GM18951 (cell line): ENCODE measurements around the gene FAF2.
"Not testable (repeated sequence)": the region's sequence is repeated elsewhere in the genome, so short reads cannot be mapped to it uniquely, and the experiment has no call there.

Source experiments
- POLR2A ChIP-seq: IDR thresholded peaks from 4 replicates; pipeline ENCODE4 v1.6.1; 2011; ENCODE audit warnings: mild to moderate bottlenecking; ENCODE audit not compliant: insufficient read length, insufficient read depth; ENCODE audit errors: extremely low read depth
- in situ Hi-C: fragments of 300-500 bp; cut with MboI; formaldehyde crosslinking; loops from one replicate; pipeline ENCODE4 v1.12.0; 2022; ENCODE audit warnings: low sequenced_read_pairs, mixed read lengths, inconsistent platforms; ENCODE audit not compliant: unreplicated experiment

The FAF2 gene

DNA sequence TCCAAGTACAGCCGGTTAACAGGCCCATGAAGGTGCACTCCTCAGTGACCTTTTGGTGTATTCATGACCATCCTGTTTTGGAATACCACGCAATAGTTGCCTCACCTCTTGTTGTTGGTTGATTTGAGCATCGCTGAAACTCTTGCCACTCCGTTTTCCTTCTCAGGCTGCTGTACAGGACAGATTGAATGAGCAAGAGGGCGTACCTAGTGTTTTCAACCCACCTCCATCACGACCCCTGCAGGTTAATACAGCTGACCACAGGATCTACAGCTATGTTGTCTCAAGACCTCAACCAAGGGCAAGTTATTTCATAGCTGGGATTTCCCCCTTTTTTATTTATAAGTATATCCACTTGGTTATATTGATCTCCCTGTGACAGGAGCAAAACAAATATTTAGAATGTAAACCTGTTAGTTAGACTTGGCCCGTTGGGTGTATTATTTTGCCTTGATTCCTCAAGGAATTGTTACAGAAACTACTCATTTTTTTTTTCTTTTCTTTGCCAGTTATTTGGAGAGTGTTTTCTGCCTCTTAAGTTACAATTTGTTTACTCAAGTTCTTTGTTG is 38.1 kb downstream of the FAF2 start:
- in situ Hi-C loops = no loop called here

GRCh38 chr5:176487160-176487559 is 39.0 kb downstream of the FAF2 start:
- in situ Hi-C loops = not testable (repeated sequence)

More for the DNA sequence above, 38.1 kb downstream of the FAF2 start:
- no peak for TF ChIP-seq POLR2A

DNA sequence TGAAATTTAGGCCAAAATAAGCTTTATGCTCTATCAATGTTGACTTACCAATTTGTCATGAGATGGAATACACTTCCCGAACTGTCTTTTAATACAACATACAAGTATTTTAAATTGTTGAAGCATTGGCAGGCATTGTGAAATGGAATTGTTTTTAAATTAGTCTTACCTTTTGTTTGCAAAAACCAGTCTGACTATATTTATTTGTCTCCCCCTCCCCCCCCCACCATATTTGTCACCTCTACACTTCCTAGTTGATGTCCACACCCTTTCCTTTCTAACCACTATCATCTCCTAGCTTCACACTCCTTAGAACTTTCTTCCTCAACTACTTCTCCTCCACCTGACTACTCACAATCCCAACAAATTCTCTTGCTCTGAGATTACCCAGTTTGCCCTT is 40.9 kb downstream of the FAF2 start:
- in situ Hi-C loops = no loop called here
- no peak for TF ChIP-seq POLR2A

GRCh38 chr5:176490301-176490700 is 42.1 kb downstream of the FAF2 start:
- in situ Hi-C loops = no loop called here

GRCh38 chr5:176491101-176491502 is 42.9 kb downstream of the FAF2 start:
- no peak for TF ChIP-seq POLR2A

More at GRCh38 chr5:176490301-176490700, 42.1 kb downstream of the FAF2 start:
- TF ChIP-seq POLR2A = no peak

DNA sequence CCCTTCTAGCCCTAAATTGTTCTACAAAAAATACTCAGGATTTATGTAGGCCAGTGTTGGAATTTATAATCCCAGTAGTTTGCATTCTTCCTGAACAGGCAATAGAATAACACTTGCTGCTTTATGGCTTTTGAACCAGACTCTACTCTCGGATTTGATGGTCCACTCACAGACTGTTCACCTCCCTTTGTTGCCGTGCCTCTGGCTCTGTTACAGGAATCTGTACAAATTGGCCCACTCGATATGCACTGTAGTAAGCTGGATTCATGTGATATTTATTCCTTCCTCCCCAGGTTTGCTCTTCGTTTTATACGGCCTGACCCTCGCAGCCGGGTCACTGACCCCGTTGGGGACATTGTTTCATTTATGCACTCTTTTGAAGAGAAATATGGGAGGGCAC is 43.7 kb downstream of the FAF2 start:
- TF ChIP-seq POLR2A = no peak
- in situ Hi-C loops = no loop called here

More at GRCh38 chr5:176491101-176491502, 42.9 kb downstream of the FAF2 start:
- in situ Hi-C loops = no loop called here

- in situ Hi-C loops = no loop called here
Observed at GRCh38 chr5:176492431-176492830, 44.2 kb downstream of the FAF2 start.

GRCh38 chr5:176497852-176498251 is 49.7 kb downstream of the FAF2 start:
- TF ChIP-seq POLR2A = no peak

More at GRCh38 chr5:176492431-176492830, 44.2 kb downstream of the FAF2 start:
- TF ChIP-seq POLR2A = no peak

GRCh38 chr5:176499273-176499672 is 51.1 kb downstream of the FAF2 start:
- in situ Hi-C loops = no loop called here
- no peak for TF ChIP-seq POLR2A

More at GRCh38 chr5:176497852-176498251, 49.7 kb downstream of the FAF2 start:
- in situ Hi-C loops = no loop called here

DNA sequence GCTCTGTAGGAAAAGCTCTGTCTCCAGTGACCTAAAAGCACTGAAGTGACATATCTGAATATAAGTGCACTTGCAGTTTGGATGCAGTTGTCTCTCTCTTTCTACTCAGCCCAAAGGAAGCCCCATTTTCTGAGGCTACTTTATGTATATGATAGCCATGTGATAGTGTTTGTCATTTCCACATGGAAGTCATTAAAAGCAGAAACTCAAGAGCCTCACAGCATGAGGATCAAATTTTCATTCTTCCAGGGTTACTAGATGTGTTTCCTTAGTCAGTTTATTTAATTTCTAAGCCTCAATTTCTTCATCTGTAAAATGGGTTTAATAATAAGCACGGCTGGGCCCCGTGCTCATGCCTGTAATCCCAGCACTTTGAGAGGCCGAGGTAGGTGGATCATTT is 52.3 kb downstream of the FAF2 start:
- TF ChIP-seq POLR2A = no peak
- in situ Hi-C loops = no loop called here

GRCh38 chr5:176501333-176501732 is 53.1 kb downstream of the FAF2 start:
- in situ Hi-C loops = no loop called here
- no peak for TF ChIP-seq POLR2A

- in situ Hi-C loops = no loop called here
- no peak for TF ChIP-seq POLR2A
Observed at GRCh38 chr5:176503496-176503895, 55.3 kb downstream of the FAF2 start.

DNA sequence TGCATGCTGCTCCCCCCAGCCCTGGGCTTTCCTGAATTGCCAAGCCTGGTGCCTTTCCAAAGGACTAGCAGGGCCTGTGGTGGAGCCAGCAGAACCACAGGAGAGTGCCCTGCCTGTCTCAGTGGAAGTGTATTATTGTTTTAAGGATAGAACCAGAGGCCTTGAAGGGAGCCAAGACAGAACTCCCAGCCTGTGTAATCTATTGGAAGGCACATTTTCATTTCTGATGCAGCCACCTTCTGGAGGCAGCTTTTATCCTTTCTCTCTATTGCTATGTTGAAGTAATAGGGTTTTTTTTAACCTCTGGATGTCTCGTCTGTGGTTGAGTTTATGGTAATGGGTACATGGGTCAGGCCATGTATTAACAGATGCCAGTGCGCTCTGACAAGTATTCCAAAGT is 59.7 kb downstream of the FAF2 start:
- no peak for TF ChIP-seq POLR2A
- in situ Hi-C loops = no loop called here

DNA sequence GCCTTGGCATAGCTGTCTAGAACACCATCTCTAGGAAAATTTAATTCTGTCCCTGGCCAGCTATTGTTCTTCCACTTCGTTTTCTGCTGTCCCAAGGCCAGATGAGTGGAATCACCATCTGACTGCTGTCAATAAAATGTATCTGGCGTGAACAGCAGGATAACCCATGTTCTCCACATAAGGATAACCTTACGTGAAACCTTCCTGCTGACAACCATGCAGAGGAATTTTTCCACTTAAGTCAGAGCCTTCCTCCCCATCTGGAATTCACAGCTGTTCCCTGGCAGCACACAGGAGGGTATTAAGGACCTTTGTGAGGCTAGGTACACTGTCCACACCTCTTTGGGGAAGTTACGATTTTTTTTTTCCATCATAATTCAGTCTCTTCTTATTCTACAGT is 60.4 kb downstream of the FAF2 start:
- in situ Hi-C loops = no loop called here
- TF ChIP-seq POLR2A = no peak

GRCh38 chr5:176513788-176514187 is 65.6 kb downstream of the FAF2 start:
- in situ Hi-C loops = no loop called here
- TF ChIP-seq POLR2A = no peak
